Esophagus muscularis mucosa (tissue), 4 donors: ENCODE data around the gene DIDO1. TPM values are rescaled to one million over a fixed set of nuclear protein-coding genes. Genes with fewer than 3 reads are reported as not detected.
"Not testable (repeated sequence)": the region's sequence is repeated elsewhere in the genome, so short reads cannot be mapped to it uniquely, and the experiment has no call there.

Experiments used
- DNase-seq: peaks from one replicate; pipeline ENCODE4 v3.0.0-alpha.2; 2017; ENCODE audit errors: extremely low spot score
- H3K27ac ChIP-seq, 4 donors: fragments of 200-600 bp; sonication (generic); replicated peaks in 1 of 4; 1 replicate in 3 of 4; 2 replicates in 1 of 4; pipeline ENCODE4 v1.5.1; 2016 to 2019; ENCODE audit warnings: mild to moderate bottlenecking in 1 of 4
- H3K27me3 ChIP-seq, 4 donors: fragments of 200-600 bp; sonication (generic); one replicate each; pipeline versions ENCODE4 v1.5.1 to v1.6.0; 2016 to 2019
- H3K36me3 ChIP-seq, 4 donors: fragments of 200-600 bp; sonication (generic); one replicate each; pipeline ENCODE4 v1.5.1; 2016 to 2019
- H3K4me1 ChIP-seq, 4 donors: fragments of 200-600 bp; sonication (generic); one replicate each; pipeline ENCODE4 v1.5.1; 2016 to 2019
- H3K4me3 ChIP-seq, 4 donors: fragments of 200-600 bp; sonication (generic); 1 replicate in 2 of 4; 2 replicates in 2 of 4; pipeline ENCODE4 v1.5.1; 2016 to 2019; ENCODE audit warnings: mild to moderate bottlenecking in 4 of 4, moderate library complexity in 1 of 4
- H3K9me3 ChIP-seq, 4 donors: fragments of 200-600 bp; sonication (generic); 1 replicate in 3 of 4; 2 replicates in 1 of 4; pipeline ENCODE4 v1.5.1; 2016 to 2019
- EP300 ChIP-seq: sonication (generic); formaldehyde crosslinking; IDR thresholded peaks from one replicate; pipeline ENCODE4 v1.6.1; 2017; ENCODE audit warnings: antibody characterized with exemption
- POLR2A ChIP-seq: fragments of 450-650 bp; IDR thresholded peaks from one replicate; pipeline ENCODE4 v1.6.1; 2017; ENCODE audit warnings: antibody characterized with exemption, moderate library complexity, mild to moderate bottlenecking, low read depth
- POLR2AphosphoS5 ChIP-seq, 2 donors: sonication (generic); formaldehyde crosslinking; IDR thresholded peaks; one replicate each; pipeline ENCODE4 v1.6.1; 2017; ENCODE audit warnings: antibody characterized with exemption in 2 of 2
- WGBS: methylation state at CpG from one replicate; pipeline ENCODE4 v1.1.5; 2018; 5-methylcytosine and 5-hydroxymethylcytosine counted together
- intact Hi-C: fragments of 100-400 bp; cut with DNase I; formaldehyde crosslinking; loops from one replicate; pipeline ENCODE4 v1.15.1; 2023
- total RNA-seq, 4 donors: library from RNA; depleted of rRNA; stranded (reverse); fragments of >200 nt; gene quantifications; one replicate each; pipeline versions ENCODE4 v1.1.0 to v1.2.1, GENCODE V29; 2016
- TF ChIP-seq, protein P1 (sequence below), 3 experiments: fragments of 200-600 bp in 2 of 3; fragments of 450-650 bp in 1 of 3; sonication (generic) in 2 of 3; IDR thresholded peaks; one replicate each; pipeline ENCODE4 v1.5.1; 2017 to 2019; ENCODE audit warnings: antibody characterized with exemption in 3 of 3, mild to moderate bottlenecking in 2 of 3, moderate library complexity in 1 of 3

The DIDO1 gene
- total RNA-seq, 4 donors from 2014 or later, result 48.9 to 61.6 (median 55.7) TPM

DNA sequence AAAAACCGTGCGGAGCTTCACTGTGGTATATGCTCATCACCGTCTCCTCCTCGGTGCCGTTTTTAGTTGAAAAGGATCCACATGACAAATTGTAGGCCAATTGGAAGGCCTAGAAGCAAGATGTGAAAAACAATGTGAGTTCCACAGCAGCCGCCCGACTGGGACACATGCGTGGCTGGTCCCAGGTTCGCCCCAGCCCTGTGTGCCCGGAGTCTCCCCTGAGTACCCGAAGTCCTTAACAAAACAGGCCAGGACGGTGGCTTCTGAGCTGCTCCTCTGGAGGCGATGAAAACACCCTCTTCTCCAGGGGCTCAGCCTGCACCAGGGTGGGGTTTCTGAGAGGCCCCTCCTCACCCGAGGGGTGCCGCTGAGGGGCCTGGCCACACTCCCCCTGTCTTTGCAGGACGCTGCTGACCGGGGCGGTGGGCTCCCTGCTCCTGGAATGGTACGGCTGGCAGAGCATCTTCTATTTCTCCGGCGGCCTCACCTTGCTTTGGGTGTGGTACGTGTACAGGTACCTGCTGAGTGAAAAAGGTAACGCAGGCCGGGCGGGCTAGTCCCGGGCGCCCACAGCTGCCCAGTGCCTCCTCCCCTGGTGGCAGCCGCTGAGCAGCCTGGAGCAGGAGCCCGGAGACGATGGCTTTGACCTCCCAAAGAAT lies 36.0 kb upstream of the DIDO1 start:
- Histone ChIP-seq H3K27ac (no peak overlapping the region), H3K4me1 (no peaks in the 10 kb centered on the region), H3K36me3 (peaks cover 0 to 50% (median 13%) of the 10 kb centered on the region in 4 donors), H3K4me3 (no peak overlapping the region), H3K27me3 (no peaks in the 10 kb centered on the region), H3K9me3 (no peaks in the 10 kb centered on the region)
- TF ChIP-seq, protein P1, sequence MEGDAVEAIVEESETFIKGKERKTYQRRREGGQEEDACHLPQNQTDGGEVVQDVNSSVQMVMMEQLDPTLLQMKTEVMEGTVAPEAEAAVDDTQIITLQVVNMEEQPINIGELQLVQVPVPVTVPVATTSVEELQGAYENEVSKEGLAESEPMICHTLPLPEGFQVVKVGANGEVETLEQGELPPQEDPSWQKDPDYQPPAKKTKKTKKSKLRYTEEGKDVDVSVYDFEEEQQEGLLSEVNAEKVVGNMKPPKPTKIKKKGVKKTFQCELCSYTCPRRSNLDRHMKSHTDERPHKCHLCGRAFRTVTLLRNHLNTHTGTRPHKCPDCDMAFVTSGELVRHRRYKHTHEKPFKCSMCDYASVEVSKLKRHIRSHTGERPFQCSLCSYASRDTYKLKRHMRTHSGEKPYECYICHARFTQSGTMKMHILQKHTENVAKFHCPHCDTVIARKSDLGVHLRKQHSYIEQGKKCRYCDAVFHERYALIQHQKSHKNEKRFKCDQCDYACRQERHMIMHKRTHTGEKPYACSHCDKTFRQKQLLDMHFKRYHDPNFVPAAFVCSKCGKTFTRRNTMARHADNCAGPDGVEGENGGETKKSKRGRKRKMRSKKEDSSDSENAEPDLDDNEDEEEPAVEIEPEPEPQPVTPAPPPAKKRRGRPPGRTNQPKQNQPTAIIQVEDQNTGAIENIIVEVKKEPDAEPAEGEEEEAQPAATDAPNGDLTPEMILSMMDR (IDR thresholded peaks at IDR 0.05), result no peak
- TF ChIP-seq EP300 (no peak), POLR2A (no peak), POLR2AphosphoS5 (IDR thresholded peaks at IDR 0.05) (no peak)
- DNase-seq, result no peak
- intact Hi-C loops, result no loop called here
- WGBS, result 95% methylated on average over 22 of the region's 30 CpGs

DNA sequence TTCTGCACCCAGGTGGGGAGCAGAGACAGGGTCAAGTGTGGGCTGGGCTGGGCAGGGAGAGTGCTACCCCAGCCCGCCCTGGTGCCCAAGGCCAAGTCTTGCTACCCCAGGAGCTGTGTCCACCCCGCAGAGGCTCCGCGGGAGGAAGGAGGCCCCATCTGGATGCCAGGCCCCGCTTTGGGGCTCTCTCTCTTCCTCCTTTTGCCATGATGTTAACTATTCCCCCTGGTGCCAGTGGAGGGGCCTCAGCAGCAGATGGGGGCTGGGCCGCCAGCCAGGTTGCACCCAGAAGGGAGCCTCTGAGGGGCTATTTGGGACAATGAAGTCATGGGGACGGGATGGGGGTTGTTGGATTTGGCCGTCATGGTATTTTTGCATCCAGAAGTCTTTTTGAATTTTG lies 35.5 kb upstream of the DIDO1 start:
- Histone ChIP-seq H3K27ac (no peak overlapping the region), H3K4me1 (no peaks in the 10 kb centered on the region), H3K27me3 (no peaks in the 10 kb centered on the region), H3K9me3 (no peaks in the 10 kb centered on the region), H3K4me3 (no peak overlapping the region), H3K36me3 (peaks cover 0 to 52% (median 13%) of the 10 kb centered on the region in 4 donors)
- DNase-seq, result no peak
- no peak for TF ChIP-seq EP300
- no peak for TF ChIP-seq POLR2A
- TF ChIP-seq, protein P1 (IDR thresholded peaks at IDR 0.05), result no peak
- TF ChIP-seq POLR2AphosphoS5 (IDR thresholded peaks at IDR 0.05), result no peak
- WGBS, result 79% methylated on average over 7 of the region's 8 CpGs
- intact Hi-C loops, result no loop called here

DNA sequence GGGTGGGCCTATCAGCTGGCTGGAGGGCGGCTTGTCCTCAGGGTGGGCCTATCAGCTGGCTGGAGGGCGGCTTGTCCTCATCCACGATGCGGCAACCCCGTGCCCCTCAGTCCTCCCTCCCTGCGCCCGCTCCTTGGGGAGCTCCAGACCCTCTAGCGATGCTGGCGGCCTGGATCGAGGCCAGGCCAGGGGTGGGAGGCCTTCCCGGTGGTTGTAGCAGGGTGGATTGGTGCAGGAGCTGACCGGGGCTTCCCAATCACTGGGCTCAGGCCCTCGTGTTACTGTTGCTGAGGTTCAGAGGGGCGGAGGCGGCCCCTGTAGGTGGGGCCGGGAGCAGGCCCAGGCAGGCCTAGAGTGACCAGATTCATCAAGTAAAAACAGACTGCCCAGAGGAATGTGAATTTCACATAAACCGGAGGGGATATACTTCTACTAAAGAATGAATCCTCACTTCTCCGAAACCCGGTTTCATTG lies 35.0 kb upstream of the DIDO1 start:
- WGBS, result 98% methylated on average over 11 of the region's 19 CpGs
- DNase-seq, result no peak
- Histone ChIP-seq H3K9me3 (no peaks in the 10 kb centered on the region), H3K4me1 (no peaks in the 10 kb centered on the region), H3K36me3 (peaks cover 0 to 55% (median 13%) of the 10 kb centered on the region in 4 donors), H3K27ac (no peak overlapping the region), H3K4me3 (no peak overlapping the region), H3K27me3 (no peaks in the 10 kb centered on the region)
- intact Hi-C loops, result no loop called here
- TF ChIP-seq EP300 (no peak), POLR2A (no peak), POLR2AphosphoS5 (IDR thresholded peaks at IDR 0.05) (no peak)
- TF ChIP-seq, protein P1 (IDR thresholded peaks at IDR 0.05), result no peak

DNA sequence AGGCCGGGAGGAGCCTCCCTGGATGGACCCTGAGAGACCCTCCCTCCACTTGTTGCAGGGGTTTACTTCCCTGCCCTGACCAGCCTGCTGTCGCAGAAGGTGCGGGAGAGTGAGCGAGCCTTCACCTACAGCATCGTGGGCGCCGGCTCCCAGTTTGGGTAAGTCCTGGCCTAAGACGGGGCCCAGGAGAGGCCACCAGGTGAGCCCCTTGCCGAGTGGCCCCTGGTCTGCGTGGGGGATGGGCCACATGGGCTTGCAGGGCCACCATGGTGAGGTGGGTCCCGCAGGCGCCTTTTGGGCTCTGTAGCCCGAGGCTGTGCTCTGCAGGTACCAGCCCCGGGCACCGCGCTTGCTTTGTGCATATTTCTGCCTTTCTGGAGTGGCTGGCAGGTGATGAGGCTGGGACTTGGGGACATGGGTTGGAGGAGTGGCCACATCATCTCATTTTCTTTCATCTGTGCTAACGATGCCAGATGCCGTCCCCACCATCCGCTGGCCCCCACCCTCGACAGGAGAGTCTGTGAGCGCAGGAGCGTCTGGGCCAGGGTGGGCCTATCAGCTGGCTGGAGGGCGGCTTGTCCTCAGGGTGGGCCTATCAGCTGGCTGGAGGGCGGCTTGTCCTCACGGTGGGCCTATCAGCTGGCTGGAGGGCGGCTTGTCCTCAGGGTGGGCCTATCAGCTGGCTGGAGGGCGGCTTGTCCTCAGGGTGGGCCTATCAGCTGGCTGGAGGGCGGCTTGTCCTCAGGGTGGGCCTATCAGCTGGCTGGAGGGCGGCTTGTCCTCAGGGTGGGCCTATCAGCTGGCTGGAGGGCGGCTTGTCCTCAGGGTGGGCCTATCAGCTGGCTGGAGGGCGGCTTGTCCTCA lies 34.4 kb upstream of the DIDO1 start:
- H3K4me1 ChIP-seq, intact Hi-C loops, H3K4me3 ChIP-seq, H3K27me3 ChIP-seq, H3K27ac ChIP-seq, DNase-seq, H3K9me3 ChIP-seq: not testable (repeated sequence)
- H3K36me3 ChIP-seq, result peaks cover 0 to 54% (median 13%) of the 10 kb centered on the region in 4 donors
- whole genome bisulfite sequencing, result 86% methylated on average over 19 of the region's 31 CpGs

- H3K4me1 ChIP-seq, result peaks cover 0 to 2% (median 0%) of the 10 kb centered on the region in 4 donors
- H3K9me3 ChIP-seq, result no peaks in the 10 kb centered on the region
- no peak for DNase-seq
- intact Hi-C loops, result loop anchor here (10.0 kb wide), 1 partner anchor 255 kb away; the partner anchor contains the start of gene YTHDF1
- H3K27me3 ChIP-seq, result no peaks in the 10 kb centered on the region
- TF ChIP-seq, protein P1 (IDR thresholded peaks at IDR 0.05), result no peak
- TF ChIP-seq EP300 (no peak), POLR2A (no peak), POLR2AphosphoS5 (IDR thresholded peaks at IDR 0.05) (no peak)
- H3K4me3 ChIP-seq, result no peak overlapping the region
- no peak overlapping the region for H3K27ac ChIP-seq
- peaks cover 0 to 47% (median 10%) of the 10 kb centered on the region in 4 donors for H3K36me3 ChIP-seq
- WGBS, result 94% methylated on average over 16 of the region's 20 CpGs
These were observed 33.7 kb upstream of the DIDO1 start for GRCh38 chr20:62959998-62960436.
